ENCODE measurements around the gene ARPC1B. TPM values are rescaled to one million over a fixed set of nuclear protein-coding genes. Genes with fewer than 3 reads are reported as not detected.

Gene ARPC1B
- total and polyA plus RNA-seq, 9 of the 15 experiments (the other 6 are each of a cell fraction or from before 2014, with no cell fraction given) = 6.7 to 357 (median 211) TPM

DNA sequence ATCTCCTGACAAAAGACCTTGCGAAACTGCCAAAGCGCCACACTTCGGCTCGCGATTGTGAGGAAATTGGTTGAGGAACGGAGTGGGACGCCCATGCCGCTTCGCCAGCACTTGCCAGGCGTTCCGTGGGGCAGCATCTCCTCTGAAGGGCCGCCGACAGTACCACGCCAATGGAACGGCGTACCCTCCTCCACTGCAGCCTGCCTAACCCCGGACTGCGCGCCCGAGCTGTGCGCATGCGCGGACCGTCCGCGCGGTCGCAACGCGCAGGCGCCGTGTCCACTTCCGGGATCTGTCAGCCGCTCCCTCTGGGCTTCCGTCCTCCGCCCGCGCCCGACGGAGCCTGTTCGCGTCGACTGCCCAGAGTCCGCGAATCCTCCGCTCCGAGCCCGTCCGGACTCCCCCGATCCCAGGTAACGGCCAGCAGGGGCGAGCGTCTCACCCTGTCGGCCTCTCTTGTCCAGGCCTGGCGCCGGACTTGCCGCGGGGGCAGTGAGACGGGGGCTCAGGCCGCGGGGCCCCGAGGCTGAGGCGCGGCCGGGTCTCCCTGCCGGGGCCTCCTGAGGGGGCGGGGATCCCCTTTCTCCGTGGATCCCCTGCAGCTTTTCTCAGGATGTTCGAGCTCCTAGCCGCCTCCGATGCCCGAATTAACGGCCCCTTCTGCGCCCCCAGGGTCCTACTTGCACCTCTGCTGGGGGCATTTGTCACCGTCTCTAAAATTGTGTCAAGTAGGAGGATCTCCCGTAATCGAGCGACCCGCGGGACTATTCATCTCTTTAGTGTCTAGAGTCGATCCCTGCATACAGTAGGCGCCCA is 48.7 kb upstream of the ARPC1B start, which contains the start of gene ARPC1A (continued):
- TF ChIP-seq, protein P1, sequence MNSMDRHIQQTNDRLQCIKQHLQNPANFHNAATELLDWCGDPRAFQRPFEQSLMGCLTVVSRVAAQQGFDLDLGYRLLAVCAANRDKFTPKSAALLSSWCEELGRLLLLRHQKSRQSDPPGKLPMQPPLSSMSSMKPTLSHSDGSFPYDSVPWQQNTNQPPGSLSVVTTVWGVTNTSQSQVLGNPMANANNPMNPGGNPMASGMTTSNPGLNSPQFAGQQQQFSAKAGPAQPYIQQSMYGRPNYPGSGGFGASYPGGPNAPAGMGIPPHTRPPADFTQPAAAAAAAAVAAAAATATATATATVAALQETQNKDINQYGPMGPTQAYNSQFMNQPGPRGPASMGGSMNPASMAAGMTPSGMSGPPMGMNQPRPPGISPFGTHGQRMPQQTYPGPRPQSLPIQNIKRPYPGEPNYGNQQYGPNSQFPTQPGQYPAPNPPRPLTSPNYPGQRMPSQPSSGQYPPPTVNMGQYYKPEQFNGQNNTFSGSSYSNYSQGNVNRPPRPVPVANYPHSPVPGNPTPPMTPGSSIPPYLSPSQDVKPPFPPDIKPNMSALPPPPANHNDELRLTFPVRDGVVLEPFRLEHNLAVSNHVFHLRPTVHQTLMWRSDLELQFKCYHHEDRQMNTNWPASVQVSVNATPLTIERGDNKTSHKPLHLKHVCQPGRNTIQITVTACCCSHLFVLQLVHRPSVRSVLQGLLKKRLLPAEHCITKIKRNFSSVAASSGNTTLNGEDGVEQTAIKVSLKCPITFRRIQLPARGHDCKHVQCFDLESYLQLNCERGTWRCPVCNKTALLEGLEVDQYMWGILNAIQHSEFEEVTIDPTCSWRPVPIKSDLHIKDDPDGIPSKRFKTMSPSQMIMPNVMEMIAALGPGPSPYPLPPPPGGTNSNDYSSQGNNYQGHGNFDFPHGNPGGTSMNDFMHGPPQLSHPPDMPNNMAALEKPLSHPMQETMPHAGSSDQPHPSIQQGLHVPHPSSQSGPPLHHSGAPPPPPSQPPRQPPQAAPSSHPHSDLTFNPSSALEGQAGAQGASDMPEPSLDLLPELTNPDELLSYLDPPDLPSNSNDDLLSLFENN (IDR thresholded peaks at IDR 0.05; ENCODE audit: low read depth in 2 of 2, low read length in 2 of 2) = peak in 1 of 2 experiments; percentile 66; a peak in 1 of 4 replicates
- TF ChIP-seq ZNF24 (IDR thresholded peaks at IDR 0.05) = no peak
- TF ChIP-seq, protein P2, sequence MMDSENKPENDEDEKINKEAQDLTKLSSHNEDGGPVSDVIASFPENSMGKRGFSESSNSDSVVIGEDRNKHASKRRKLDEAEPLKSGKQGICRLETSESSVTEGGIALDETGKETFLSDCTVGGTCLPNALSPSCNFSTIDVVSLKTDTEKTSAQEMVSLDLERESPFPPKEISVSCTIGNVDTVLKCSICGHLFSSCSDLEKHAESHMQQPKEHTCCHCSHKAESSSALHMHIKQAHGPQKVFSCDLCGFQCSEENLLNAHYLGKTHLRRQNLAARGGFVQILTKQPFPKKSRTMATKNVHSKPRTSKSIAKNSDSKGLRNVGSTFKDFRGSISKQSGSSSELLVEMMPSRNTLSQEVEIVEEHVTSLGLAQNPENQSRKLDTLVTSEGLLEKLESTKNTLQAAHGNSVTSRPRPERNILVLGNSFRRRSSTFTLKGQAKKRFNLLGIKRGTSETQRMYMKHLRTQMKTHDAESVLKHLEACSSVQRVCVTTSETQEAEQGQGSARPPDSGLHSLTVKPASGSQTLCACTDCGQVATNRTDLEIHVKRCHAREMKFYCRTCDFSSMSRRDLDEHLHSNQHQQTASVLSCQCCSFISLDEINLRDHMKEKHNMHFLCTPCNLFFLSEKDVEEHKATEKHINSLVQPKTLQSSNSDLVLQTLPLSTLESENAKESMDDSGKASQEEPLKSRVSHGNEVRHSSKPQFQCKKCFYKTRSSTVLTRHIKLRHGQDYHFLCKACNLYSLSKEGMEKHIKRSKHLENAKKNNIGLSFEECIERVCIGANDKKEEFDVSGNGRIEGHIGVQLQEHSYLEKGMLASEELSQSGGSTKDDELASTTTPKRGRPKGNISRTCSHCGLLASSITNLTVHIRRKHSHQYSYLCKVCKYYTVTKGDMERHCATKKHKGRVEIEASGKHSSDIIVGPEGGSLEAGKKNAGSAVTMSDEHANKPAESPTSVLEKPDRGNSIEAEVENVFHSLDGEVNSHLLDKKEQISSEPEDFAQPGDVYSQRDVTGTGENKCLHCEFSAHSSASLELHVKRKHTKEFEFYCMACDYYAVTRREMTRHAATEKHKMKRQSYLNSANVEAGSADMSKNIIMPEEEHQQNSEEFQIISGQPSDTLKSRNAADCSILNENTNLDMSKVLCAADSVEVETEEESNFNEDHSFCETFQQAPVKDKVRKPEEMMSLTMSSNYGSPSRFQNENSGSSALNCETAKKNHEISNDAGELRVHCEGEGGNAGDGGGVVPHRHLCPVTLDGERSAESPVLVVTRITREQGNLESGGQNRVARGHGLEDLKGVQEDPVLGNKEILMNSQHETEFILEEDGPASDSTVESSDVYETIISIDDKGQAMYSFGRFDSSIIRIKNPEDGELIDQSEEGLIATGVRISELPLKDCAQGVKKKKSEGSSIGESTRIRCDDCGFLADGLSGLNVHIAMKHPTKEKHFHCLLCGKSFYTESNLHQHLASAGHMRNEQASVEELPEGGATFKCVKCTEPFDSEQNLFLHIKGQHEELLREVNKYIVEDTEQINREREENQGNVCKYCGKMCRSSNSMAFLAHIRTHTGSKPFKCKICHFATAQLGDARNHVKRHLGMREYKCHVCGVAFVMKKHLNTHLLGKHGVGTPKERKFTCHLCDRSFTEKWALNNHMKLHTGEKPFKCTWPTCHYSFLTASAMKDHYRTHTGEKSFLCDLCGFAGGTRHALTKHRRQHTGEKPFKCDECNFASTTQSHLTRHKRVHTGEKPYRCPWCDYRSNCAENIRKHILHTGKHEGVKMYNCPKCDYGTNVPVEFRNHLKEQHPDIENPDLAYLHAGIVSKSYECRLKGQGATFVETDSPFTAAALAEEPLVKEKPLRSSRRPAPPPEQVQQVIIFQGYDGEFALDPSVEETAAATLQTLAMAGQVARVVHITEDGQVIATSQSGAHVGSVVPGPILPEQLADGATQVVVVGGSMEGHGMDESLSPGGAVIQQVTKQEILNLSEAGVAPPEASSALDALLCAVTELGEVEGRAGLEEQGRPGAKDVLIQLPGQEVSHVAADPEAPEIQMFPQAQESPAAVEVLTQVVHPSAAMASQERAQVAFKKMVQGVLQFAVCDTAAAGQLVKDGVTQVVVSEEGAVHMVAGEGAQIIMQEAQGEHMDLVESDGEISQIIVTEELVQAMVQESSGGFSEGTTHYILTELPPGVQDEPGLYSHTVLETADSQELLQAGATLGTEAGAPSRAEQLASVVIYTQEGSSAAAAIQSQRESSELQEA (IDR thresholded peaks at IDR 0.05; ENCODE audit: low read depth) = peak; percentile 97
- TF ChIP-seq, protein P3, sequence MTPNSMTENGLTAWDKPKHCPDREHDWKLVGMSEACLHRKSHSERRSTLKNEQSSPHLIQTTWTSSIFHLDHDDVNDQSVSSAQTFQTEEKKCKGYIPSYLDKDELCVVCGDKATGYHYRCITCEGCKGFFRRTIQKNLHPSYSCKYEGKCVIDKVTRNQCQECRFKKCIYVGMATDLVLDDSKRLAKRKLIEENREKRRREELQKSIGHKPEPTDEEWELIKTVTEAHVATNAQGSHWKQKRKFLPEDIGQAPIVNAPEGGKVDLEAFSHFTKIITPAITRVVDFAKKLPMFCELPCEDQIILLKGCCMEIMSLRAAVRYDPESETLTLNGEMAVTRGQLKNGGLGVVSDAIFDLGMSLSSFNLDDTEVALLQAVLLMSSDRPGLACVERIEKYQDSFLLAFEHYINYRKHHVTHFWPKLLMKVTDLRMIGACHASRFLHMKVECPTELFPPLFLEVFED (CRISPR knock-in tag; conservative IDR thresholded peaks at IDR 0.05) = no peak
- peak; percentile 96 for TF ChIP-seq SUPT5H (IDR thresholded peaks at IDR 0.05)
- TF ChIP-seq LCOR (CRISPR knock-in tag; IDR thresholded peaks at IDR 0.05) = peak; percentile 85; the same call in 1 of the 2 replicates
- TF ChIP-seq, protein P4, sequence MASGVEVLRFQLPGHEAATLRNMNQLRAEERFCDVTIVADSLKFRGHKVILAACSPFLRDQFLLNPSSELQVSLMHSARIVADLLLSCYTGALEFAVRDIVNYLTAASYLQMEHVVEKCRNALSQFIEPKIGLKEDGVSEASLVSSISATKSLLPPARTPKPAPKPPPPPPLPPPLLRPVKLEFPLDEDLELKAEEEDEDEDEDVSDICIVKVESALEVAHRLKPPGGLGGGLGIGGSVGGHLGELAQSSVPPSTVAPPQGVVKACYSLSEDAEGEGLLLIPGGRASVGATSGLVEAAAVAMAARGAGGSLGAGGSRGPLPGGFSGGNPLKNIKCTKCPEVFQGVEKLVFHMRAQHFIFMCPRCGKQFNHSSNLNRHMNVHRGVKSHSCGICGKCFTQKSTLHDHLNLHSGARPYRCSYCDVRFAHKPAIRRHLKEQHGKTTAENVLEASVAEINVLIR (CRISPR knock-in tag; IDR thresholded peaks at IDR 0.05) = no peak
- TF ChIP-seq, protein P5, sequence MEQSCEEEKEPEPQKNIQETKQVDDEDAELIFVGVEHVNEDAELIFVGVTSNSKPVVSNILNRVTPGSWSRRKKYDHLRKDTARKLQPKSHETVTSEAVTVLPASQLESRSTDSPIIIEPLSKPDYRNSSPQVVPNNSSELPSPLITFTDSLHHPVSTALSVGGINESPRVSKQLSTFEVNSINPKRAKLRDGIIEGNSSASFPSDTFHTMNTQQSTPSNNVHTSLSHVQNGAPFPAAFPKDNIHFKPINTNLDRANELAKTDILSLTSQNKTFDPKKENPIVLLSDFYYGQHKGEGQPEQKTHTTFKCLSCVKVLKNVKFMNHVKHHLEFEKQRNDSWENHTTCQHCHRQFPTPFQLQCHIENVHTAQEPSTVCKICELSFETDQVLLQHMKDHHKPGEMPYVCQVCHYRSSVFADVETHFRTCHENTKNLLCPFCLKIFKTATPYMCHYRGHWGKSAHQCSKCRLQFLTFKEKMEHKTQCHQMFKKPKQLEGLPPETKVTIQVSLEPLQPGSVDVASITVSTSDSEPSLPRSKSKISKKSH (CRISPR knock-in tag; IDR thresholded peaks at IDR 0.05) = no peak
- TF ChIP-seq ARNT (IDR thresholded peaks at IDR 0.05) = no peak
- peak; percentile 91 for TF ChIP-seq PHF20 (IDR thresholded peaks at IDR 0.05; ENCODE audit: partially characterized antibody)

Measured in K562 (cell line).